Kidney epithelial cell (primary cell): ENCODE measurements around the gene CPSF3. TPM values are rescaled to one million over a fixed set of nuclear protein-coding genes. Genes with fewer than 3 reads are reported as not detected.

Source experiments
- DNase-seq: peaks from one replicate; pipeline ENCODE4 v3.0.0-alpha.2; 2010; ENCODE audit warnings: low read depth
- H3K27me3 ChIP-seq: 2 replicates; pipeline ENCODE4 v1.6.0; 2011; ENCODE audit warnings: low read length; ENCODE audit not compliant: control insufficient read depth, insufficient read depth
- H3K36me3 ChIP-seq: 2 replicates; pipeline ENCODE4 v1.5.1; 2011; ENCODE audit warnings: low read length; ENCODE audit not compliant: control insufficient read depth, insufficient read depth
- H3K4me3 ChIP-seq: 2 replicates; pipeline ENCODE4 v1.5.1; 2011; ENCODE audit warnings: low read depth, mild to moderate bottlenecking, control low read depth, low read length
- total RNA-seq: library from RNA; depleted of rRNA; stranded (reverse); fragments of >200 nt; gene quantifications from 2 replicates; pipeline ENCODE4 v1.2.3, GENCODE V29; 2015
- TF ChIP-seq, protein P1 (sequence below): IDR thresholded peaks from 2 replicates; pipeline ENCODE4 v1.5.1; 2011; ENCODE audit warnings: mild to moderate bottlenecking, moderate library complexity, low read length, control low read depth, inconsistent platforms; ENCODE audit not compliant: insufficient read depth, poor library complexity, severe bottlenecking

Gene CPSF3
- total RNA-seq, 1 donor from 2014 or later = 43.1 TPM

DNA sequence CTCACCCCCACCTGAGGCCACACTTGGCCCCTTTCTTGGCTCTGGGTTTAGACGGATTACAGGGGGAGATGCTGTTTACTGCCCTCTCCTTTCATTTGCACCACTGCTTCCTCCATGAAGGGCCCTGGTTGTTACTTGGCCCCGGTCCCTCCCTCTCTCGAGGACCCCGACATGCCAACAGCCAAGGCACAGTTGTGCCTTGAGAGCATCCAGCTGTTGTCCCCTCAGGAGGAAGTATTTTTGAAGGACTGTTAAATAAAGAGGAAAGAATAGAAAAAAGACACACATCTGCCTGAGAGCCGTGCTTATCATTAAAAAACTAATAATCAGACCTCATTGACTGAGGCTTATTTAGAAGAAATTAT, 44.1 kb upstream of the CPSF3 start:
- TF ChIP-seq, protein P1, sequence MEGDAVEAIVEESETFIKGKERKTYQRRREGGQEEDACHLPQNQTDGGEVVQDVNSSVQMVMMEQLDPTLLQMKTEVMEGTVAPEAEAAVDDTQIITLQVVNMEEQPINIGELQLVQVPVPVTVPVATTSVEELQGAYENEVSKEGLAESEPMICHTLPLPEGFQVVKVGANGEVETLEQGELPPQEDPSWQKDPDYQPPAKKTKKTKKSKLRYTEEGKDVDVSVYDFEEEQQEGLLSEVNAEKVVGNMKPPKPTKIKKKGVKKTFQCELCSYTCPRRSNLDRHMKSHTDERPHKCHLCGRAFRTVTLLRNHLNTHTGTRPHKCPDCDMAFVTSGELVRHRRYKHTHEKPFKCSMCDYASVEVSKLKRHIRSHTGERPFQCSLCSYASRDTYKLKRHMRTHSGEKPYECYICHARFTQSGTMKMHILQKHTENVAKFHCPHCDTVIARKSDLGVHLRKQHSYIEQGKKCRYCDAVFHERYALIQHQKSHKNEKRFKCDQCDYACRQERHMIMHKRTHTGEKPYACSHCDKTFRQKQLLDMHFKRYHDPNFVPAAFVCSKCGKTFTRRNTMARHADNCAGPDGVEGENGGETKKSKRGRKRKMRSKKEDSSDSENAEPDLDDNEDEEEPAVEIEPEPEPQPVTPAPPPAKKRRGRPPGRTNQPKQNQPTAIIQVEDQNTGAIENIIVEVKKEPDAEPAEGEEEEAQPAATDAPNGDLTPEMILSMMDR = no peak
- no peak overlapping the region for H3K4me3 ChIP-seq
- no peak for DNase-seq
- H3K36me3 ChIP-seq = peaks cover 3% of the 10 kb centered on the region
- H3K27me3 ChIP-seq = no peaks in the 10 kb centered on the region

GRCh38 chr2:9380702-9381628, 42.5 kb upstream of the CPSF3 start:
- H3K36me3 ChIP-seq = peaks cover 3% of the 10 kb centered on the region
- H3K4me3 ChIP-seq = no peak overlapping the region
- TF ChIP-seq, protein P1 = no peak
- H3K27me3 ChIP-seq = no peaks in the 10 kb centered on the region
- no peak for DNase-seq

GRCh38 chr2:9382604-9383235, 40.7 kb upstream of the CPSF3 start:
- Histone ChIP-seq H3K4me3 (no peak overlapping the region), H3K27me3 (no peaks in the 10 kb centered on the region), H3K36me3 (peaks cover 3% of the 10 kb centered on the region)
- no peak for DNase-seq
- TF ChIP-seq, protein P1 = no peak

GRCh38 chr2:9384521-9384920, 38.9 kb upstream of the CPSF3 start:
- H3K4me3 ChIP-seq = no peak overlapping the region
- no peaks in the 10 kb centered on the region for H3K27me3 ChIP-seq
- TF ChIP-seq, protein P1 = no peak
- DNase-seq = no peak
- H3K36me3 ChIP-seq = peaks cover 5% of the 10 kb centered on the region

DNA sequence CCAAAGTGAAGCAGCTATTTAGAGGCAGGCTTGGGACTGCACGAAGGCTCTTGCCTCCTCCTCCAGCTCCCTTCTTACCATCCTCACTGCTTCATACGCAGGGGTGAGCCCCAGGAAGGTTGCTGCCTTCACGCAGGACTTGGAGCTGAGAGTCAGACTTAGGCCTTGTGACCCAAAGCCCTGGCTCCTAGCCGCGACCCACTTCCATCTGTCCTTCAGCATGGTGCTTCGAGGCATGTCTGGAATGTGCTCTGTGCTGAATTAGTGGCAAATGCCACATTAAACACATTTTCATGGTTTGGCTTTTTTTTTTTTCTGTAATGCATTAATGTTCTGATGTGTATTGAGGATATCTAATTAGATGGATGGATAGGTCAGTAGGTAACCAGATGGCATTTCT, 37.6 kb upstream of the CPSF3 start:
- Histone ChIP-seq H3K4me3 (no peak overlapping the region), H3K36me3 (peaks cover 6% of the 10 kb centered on the region), H3K27me3 (no peaks in the 10 kb centered on the region)
- DNase-seq = no peak
- TF ChIP-seq, protein P1 = no peak
